ENCODE measurements around the gene TP53BP2. TPM values are rescaled to one million over a fixed set of nuclear protein-coding genes. Genes with fewer than 3 reads are reported as not detected.

The TP53BP2 gene
- total RNA-seq, 1 experiment from 2014 or later, result 32.0 TPM

DNA sequence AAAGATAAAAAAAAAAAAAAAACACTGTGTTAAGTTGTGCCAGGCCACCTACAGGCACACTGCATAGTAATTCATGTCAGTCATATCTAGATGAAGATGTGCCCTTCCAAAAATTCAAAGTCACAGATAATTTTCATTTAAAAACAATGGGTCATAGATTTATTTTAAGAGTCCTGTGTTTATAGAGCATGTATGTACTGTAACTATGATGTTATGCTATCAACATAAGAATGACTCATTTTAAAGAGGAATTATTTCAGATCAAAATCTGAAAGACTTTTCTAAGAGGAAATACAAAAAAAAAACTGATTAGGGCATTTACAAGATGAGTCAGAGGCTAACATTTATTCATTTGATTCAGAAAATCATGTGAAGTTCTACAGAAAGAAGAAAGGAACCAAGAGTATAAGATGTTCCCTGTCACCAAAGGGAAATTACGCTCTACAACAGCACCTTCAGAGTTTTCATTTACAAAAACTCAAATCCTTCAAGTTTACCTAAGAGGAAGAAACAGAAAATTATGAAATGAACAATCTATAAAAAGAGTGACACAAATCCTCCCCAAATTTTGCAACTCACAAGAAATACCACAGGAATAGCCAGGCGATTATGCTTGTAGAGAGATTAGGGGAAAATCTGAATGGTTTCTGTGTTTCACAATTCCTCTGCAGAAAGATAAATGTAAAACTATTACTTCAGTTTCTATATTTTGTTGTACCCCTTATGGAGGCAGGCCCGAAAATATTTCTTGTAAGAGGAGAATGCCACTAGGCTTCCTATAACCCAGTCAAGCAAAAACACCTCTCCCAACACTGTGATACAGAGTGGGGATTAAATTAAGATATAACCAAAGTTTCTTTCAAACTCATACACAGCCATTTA is 13.8 kb downstream of the TP53BP2 start:
- CTCF ChIA-PET, result no interaction called here
- H3K36me3 ChIP-seq (ENCODE audit: low read depth, low read length), result no peaks in the 10 kb centered on the region
- POLR2A ChIA-PET (ENCODE audit: unreplicated experiment), result interaction anchor here (0.7 kb wide), 1 partner anchor 526 kb away, joined by 3 read pairs; no protein-coding TSS in a partner anchor
- H3K4me3 ChIP-seq (ENCODE audit: low read length), result peak overlapping the region; percentile 9; the same call in 1 of the 2 replicates
- H3K4me1 ChIP-seq (ENCODE audit: insufficient read depth, low read length), result peaks cover 46% of the 10 kb centered on the region
- intact Hi-C loops (cut with micrococcal nuclease), result no loop called here
- DNase-seq (peak; percentile 81), ATAC-seq (peak; percentile 64)
- no peaks in the 10 kb centered on the region for H3K27me3 ChIP-seq (ENCODE audit: low read length)
- H3K79me2 ChIP-seq (ENCODE audit: low read length), result peaks cover 90% of the 10 kb centered on the region
- H3K9me3 ChIP-seq (ENCODE audit: low read length), result no peaks in the 10 kb centered on the region
- no peak overlapping the region for H2AFZ ChIP-seq (ENCODE audit: low read length)
- peaks cover 5% of the 10 kb centered on the region for H3F3A ChIP-seq (ENCODE audit: low read length, unreplicated experiment)
- BruUV-seq (replicated peaks), result TSS peak; percentile 91
- H3K27ac ChIP-seq (ENCODE audit: low read length), result peak overlapping the region; percentile 77
- no peak for TF ChIP-seq EZH2phosphoT487 (IDR thresholded peaks at IDR 0.05; ENCODE audit: borderline replicate concordance, low read length)
- TF ChIP-seq, protein P1, sequence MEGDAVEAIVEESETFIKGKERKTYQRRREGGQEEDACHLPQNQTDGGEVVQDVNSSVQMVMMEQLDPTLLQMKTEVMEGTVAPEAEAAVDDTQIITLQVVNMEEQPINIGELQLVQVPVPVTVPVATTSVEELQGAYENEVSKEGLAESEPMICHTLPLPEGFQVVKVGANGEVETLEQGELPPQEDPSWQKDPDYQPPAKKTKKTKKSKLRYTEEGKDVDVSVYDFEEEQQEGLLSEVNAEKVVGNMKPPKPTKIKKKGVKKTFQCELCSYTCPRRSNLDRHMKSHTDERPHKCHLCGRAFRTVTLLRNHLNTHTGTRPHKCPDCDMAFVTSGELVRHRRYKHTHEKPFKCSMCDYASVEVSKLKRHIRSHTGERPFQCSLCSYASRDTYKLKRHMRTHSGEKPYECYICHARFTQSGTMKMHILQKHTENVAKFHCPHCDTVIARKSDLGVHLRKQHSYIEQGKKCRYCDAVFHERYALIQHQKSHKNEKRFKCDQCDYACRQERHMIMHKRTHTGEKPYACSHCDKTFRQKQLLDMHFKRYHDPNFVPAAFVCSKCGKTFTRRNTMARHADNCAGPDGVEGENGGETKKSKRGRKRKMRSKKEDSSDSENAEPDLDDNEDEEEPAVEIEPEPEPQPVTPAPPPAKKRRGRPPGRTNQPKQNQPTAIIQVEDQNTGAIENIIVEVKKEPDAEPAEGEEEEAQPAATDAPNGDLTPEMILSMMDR (conservative IDR thresholded peaks at IDR 0.05; ENCODE audit: low read depth, low read length), result 0 out of 2 replicates have a peak, but pooled peaks have one; percentile 19
- TF ChIP-seq EZH2 (IDR thresholded peaks at IDR 0.05; ENCODE audit: low read length, unreplicated experiment), result no peak
- H3K9ac ChIP-seq (ENCODE audit: low read length), result peak overlapping the region; percentile 11
- peak overlapping the region; percentile 47 for H3K4me2 ChIP-seq (ENCODE audit: low read length)
- H4K20me1 ChIP-seq (ENCODE audit: low read length), result peaks cover 7% of the 10 kb centered on the region
- H3K9me2 ChIP-seq (replicated peaks; ENCODE audit: low read length), result no peaks in the 10 kb centered on the region

DNA sequence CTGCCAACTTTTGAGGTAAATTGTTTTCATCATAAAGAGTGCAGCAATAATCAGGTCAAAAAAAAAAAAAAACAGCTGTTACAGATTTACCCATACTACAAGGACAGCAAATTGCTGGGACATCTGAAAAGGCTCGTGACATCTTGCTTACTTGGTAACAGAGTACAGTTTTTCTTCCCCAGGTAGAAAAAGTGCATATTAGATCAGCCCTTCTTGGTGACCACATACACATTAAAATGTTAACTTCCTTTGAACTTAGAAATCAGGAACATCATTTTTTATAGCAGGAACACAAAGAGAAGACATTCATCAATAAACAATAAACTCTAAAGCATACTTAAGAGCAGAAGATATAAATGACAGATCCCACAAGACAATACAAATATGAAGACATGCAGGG is 16.1 kb downstream of the TP53BP2 start:
- H3K79me2 ChIP-seq (ENCODE audit: low read length), result peaks cover 90% of the 10 kb centered on the region
- H3K27ac ChIP-seq (ENCODE audit: low read length), result no peak overlapping the region
- POLR2A ChIA-PET (ENCODE audit: unreplicated experiment), result no interaction called here
- no peaks in the 10 kb centered on the region; the same call in 1 of the 2 replicates for H4K20me1 ChIP-seq (ENCODE audit: low read length)
- BruUV-seq (replicated peaks), result no TSS peak
- peaks cover 5% of the 10 kb centered on the region for H3F3A ChIP-seq (ENCODE audit: low read length, unreplicated experiment)
- H3K4me3 ChIP-seq (ENCODE audit: low read length), result no peak overlapping the region
- H3K4me1 ChIP-seq (ENCODE audit: insufficient read depth, low read length), result peaks cover 25% of the 10 kb centered on the region
- no peak for ATAC-seq
- no peaks in the 10 kb centered on the region for H3K9me2 ChIP-seq (replicated peaks; ENCODE audit: low read length)
- CTCF ChIA-PET, result no interaction called here
- no peak for DNase-seq
- TF ChIP-seq EZH2 (IDR thresholded peaks at IDR 0.05; ENCODE audit: low read length, unreplicated experiment) (no peak), EZH2phosphoT487 (IDR thresholded peaks at IDR 0.05; ENCODE audit: borderline replicate concordance, low read length) (no peak)
- TF ChIP-seq, protein P1 (conservative IDR thresholded peaks at IDR 0.05; ENCODE audit: low read depth, low read length), result no peak
- no peaks in the 10 kb centered on the region for H3K27me3 ChIP-seq (ENCODE audit: low read length)
- no peak overlapping the region for H3K4me2 ChIP-seq (ENCODE audit: low read length)
- no peak overlapping the region for H3K9ac ChIP-seq (ENCODE audit: low read length)
- intact Hi-C loops (cut with micrococcal nuclease), result no loop called here
- H2AFZ ChIP-seq (ENCODE audit: low read length), result no peak overlapping the region
- H3K36me3 ChIP-seq (ENCODE audit: low read depth, low read length), result no peaks in the 10 kb centered on the region
- H3K9me3 ChIP-seq (ENCODE audit: low read length), result no peaks in the 10 kb centered on the region

Measured in PC-3 (cell line).